H9 (cell line): ENCODE measurements around the gene TMEM270. TPM values are rescaled to one million over a fixed set of nuclear protein-coding genes. Genes with fewer than 3 reads are reported as not detected.

Source experiments
- DNase-seq: peaks from one replicate; pipeline ENCODE4 v3.0.0-alpha.2; 2017
- H2AFZ ChIP-seq: one replicate; pipeline ENCODE4 v1.6.1; 2013; ENCODE audit warnings: mild to moderate bottlenecking, low read length, control low read depth, moderate library complexity
- H2AK5ac ChIP-seq: 2 replicates; pipeline ENCODE4 v1.6.1; 2013; ENCODE audit warnings: low read length, control low read depth, mixed read lengths; ENCODE audit not compliant: insufficient read length
- H2BK120ac ChIP-seq: one replicate; pipeline ENCODE4 v1.6.1; 2013; ENCODE audit warnings: low read depth, mild to moderate bottlenecking, low read length, control low read depth, inconsistent platforms; ENCODE audit not compliant: poor library complexity, severe bottlenecking
- H2BK12ac ChIP-seq: 2 replicates; pipeline ENCODE4 v1.6.1; 2013; ENCODE audit warnings: low read length, control low read depth, mixed read lengths, low read depth; ENCODE audit not compliant: insufficient read length
- H2BK15ac ChIP-seq: 2 replicates; pipeline ENCODE4 v1.6.1; 2013; ENCODE audit warnings: low read depth, low read length, control low read depth
- H2BK20ac ChIP-seq: one replicate; pipeline ENCODE4 v1.6.1; 2013; ENCODE audit warnings: low read depth, mild to moderate bottlenecking, low read length, control low read depth, inconsistent platforms; ENCODE audit not compliant: poor library complexity, severe bottlenecking
- H2BK5ac ChIP-seq: 2 replicates; pipeline ENCODE4 v1.6.1; 2013; ENCODE audit warnings: low read length, control low read depth, mixed read lengths; ENCODE audit not compliant: insufficient read length
- H3K14ac ChIP-seq: 2 replicates; pipeline ENCODE4 v1.6.1; 2013; ENCODE audit warnings: low read length, control low read depth; ENCODE audit not compliant: insufficient read depth
- H3K18ac ChIP-seq: 2 replicates; pipeline ENCODE4 v1.6.1; 2013; ENCODE audit warnings: low read depth, mild to moderate bottlenecking, mixed read lengths, low read length, control low read depth; ENCODE audit not compliant: insufficient read length
- H3K23ac ChIP-seq: 2 replicates; pipeline ENCODE4 v1.6.1; 2013; ENCODE audit warnings: low read length, control low read depth, mixed read lengths, low read depth; ENCODE audit not compliant: insufficient read length
- H3K23me2 ChIP-seq: 2 replicates; pipeline ENCODE4 v1.6.1; 2013; ENCODE audit warnings: low read depth, mild to moderate bottlenecking, mixed read lengths, low read length, control low read depth; ENCODE audit not compliant: insufficient read length, poor library complexity, severe bottlenecking
- H3K27ac ChIP-seq: 2 replicates; pipeline ENCODE4 v1.5.1; 2013; ENCODE audit warnings: low read length, control low read depth, mixed read lengths, low read depth; ENCODE audit not compliant: insufficient read length
- H3K27me3 ChIP-seq: 2 replicates; pipeline ENCODE4 v1.6.1; 2013; ENCODE audit warnings: low read length, control low read depth, inconsistent platforms; ENCODE audit not compliant: insufficient read depth
- H3K4ac ChIP-seq: 2 replicates; pipeline ENCODE4 v1.6.1; 2013; ENCODE audit warnings: low read depth, mild to moderate bottlenecking, control low read depth, inconsistent platforms, low read length, moderate library complexity
- H3K4me1 ChIP-seq: 2 replicates; pipeline ENCODE4 v1.6.1; 2013; ENCODE audit warnings: low read length, control low read depth, inconsistent platforms; ENCODE audit not compliant: insufficient read depth
- H3K4me2 ChIP-seq: 2 replicates; pipeline ENCODE4 v1.6.1; 2013; ENCODE audit warnings: low read length, control low read depth, mixed read lengths; ENCODE audit not compliant: insufficient read length, insufficient read depth
- H3K56ac ChIP-seq: 2 replicates; pipeline ENCODE4 v1.6.1; 2013; ENCODE audit warnings: low read depth, mild to moderate bottlenecking, mixed read lengths, low read length, control low read depth; ENCODE audit not compliant: insufficient read length
- H3K79me1 ChIP-seq: 2 replicates; pipeline ENCODE4 v1.6.1; 2013; ENCODE audit warnings: low read depth, mild to moderate bottlenecking, moderate library complexity, low read length, control low read depth, inconsistent platforms; ENCODE audit not compliant: insufficient read depth, poor library complexity, severe bottlenecking
- H3K79me2 ChIP-seq: 2 replicates; pipeline ENCODE4 v1.6.1; 2013; ENCODE audit warnings: low read length, control low read depth, inconsistent platforms; ENCODE audit not compliant: insufficient read depth
- H3K9ac ChIP-seq: 2 replicates; pipeline ENCODE4 v1.6.1; 2013; ENCODE audit warnings: low read length, control low read depth, mixed read lengths; ENCODE audit not compliant: insufficient read length; ENCODE audit errors: extremely low read depth
- H3K9me3 ChIP-seq: one replicate; pipeline ENCODE4 v1.6.1; 2013; ENCODE audit warnings: low read depth, low read length, inconsistent platforms; ENCODE audit not compliant: control insufficient read depth
- H3T11ph ChIP-seq: one replicate; pipeline ENCODE4 v1.6.1; 2013; ENCODE audit warnings: mild to moderate bottlenecking, low read length, control low read depth, inconsistent platforms
- H4K20me1 ChIP-seq: one replicate; pipeline ENCODE4 v1.6.1; 2013; ENCODE audit not compliant: control insufficient read depth, insufficient read length, insufficient read depth
- H4K5ac ChIP-seq: 2 replicates; pipeline ENCODE4 v1.6.1; 2013; ENCODE audit warnings: low read depth, mild to moderate bottlenecking, mixed read lengths, low read length, control low read depth; ENCODE audit not compliant: insufficient read length
- H4K8ac ChIP-seq: replicated peaks from 2 replicates; pipeline ENCODE4 v1.6.1; 2013; ENCODE audit warnings: low read length, control low read depth, mixed read lengths, low read depth; ENCODE audit not compliant: insufficient read length
- H4K91ac ChIP-seq: 2 replicates; pipeline ENCODE4 v1.6.1; 2013; ENCODE audit warnings: low read depth, mild to moderate bottlenecking, moderate library complexity, mixed read lengths, low read length, control low read depth; ENCODE audit not compliant: insufficient read length
- H3K27ac Mint-ChIP-seq, 3 experiments: 2 replicates in 2 of 3; 3 replicates in 1 of 3; pipeline ENCODE4 v1.8.0; 2020 to 2021; ENCODE audit warnings: mixed read lengths in 3 of 3, mild to moderate bottlenecking in 1 of 3, moderate library complexity in 1 of 3
- H3K27me3 Mint-ChIP-seq: 2 replicates; pipeline ENCODE4 v1.8.0; 2021; ENCODE audit warnings: low read depth, mild to moderate bottlenecking, moderate library complexity, mixed read lengths
- H3K36me3 Mint-ChIP-seq, 3 experiments: 2 replicates in 2 of 3; 3 replicates in 1 of 3; pipeline ENCODE4 v1.8.0; 2020 to 2021; ENCODE audit warnings: low read depth in 3 of 3, mixed read lengths in 3 of 3; ENCODE audit not compliant: insufficient read depth in 1 of 3
- H3K4me1 Mint-ChIP-seq, 2 experiments: 2 replicates each; pipeline ENCODE4 v1.8.0; 2020; ENCODE audit warnings: mixed read lengths in 2 of 2
- H3K4me3 Mint-ChIP-seq, 2 experiments: 2 replicates in 1 of 2; 3 replicates in 1 of 2; pipeline ENCODE4 v1.8.0; 2020 to 2021; ENCODE audit warnings: mild to moderate bottlenecking in 2 of 2, mixed read lengths in 2 of 2, moderate library complexity in 1 of 2
- H3K9me3 Mint-ChIP-seq, 2 experiments: 2 replicates in 1 of 2; 3 replicates in 1 of 2; pipeline ENCODE4 v1.8.0; 2020; ENCODE audit warnings: mild to moderate bottlenecking in 2 of 2, mixed read lengths in 2 of 2, moderate library complexity in 1 of 2
- CTCF ChIP-seq: fragments of 200-600 bp; sonication (generic); conservative IDR thresholded peaks from 3 replicates; pipeline ENCODE4 v1.8.0; 2021; ENCODE audit warnings: antibody characterized with exemption, mild to moderate bottlenecking
- WGBS: extraction: QIAGEN DNeasy Blood & Tissue Kit; methylation state at CpG from one replicate; pipeline ENCODE4 v1.1.7; 2013; ENCODE audit warnings: missing lambda C conversion rate, low lambda C conversion rate, mixed read lengths; ENCODE audit not compliant: insufficient read length; ENCODE audit errors: extremely low coverage; 5-methylcytosine and 5-hydroxymethylcytosine counted together
- total RNA-seq: library from RNA; stranded (reverse); gene quantifications from 2 replicates; pipeline ENCODE4 v1.2.1, GENCODE V29; 2021

Gene TMEM270
- total RNA-seq, 1 experiment from 2014 or later, result not detected

- no peaks in the 10 kb centered on the region for H4K20me1 ChIP-seq
- no peak overlapping the region for H3K4me2 ChIP-seq
- no peak overlapping the region for H3T11ph ChIP-seq
- H3K4me1 Mint-ChIP-seq, result peaks cover 3 to 18% of the 10 kb centered on the region in 2 experiments; a peak in 3 of 4 replicates
- peaks cover 4 to 8% (median 7%) of the 10 kb centered on the region in 3 experiments; a peak in 4 of 7 replicates for H3K36me3 Mint-ChIP-seq
- no peak overlapping the region for H4K5ac ChIP-seq
- no peaks in the 10 kb centered on the region for H3K79me1 ChIP-seq
- H3K4me1 ChIP-seq, result no peaks in the 10 kb centered on the region
- no peak overlapping the region for H3K14ac ChIP-seq
- no peaks in the 10 kb centered on the region; the same call in 1 of the 2 replicates for H3K27me3 ChIP-seq
- peak overlapping the region in 1 of 3 experiments; percentile 27; a peak in 2 of 7 replicates for H3K27ac Mint-ChIP-seq
- no peak overlapping the region for H2BK20ac ChIP-seq
- no peak overlapping the region for H2AFZ ChIP-seq
- H3K23me2 ChIP-seq, result no peaks in the 10 kb centered on the region
- no peak overlapping the region for H4K91ac ChIP-seq
- H2BK15ac ChIP-seq, result no peak overlapping the region
- no peak overlapping the region for H2BK5ac ChIP-seq
- H3K18ac ChIP-seq, result no peak overlapping the region
- no peaks in the 10 kb centered on the region for H3K9me3 ChIP-seq
- peaks cover 7 to 9% of the 10 kb centered on the region in 2 experiments; a peak in 4 of 5 replicates for H3K9me3 Mint-ChIP-seq
- peak; percentile 47 for DNase-seq
- no peak overlapping the region for H4K8ac ChIP-seq
- H2BK120ac ChIP-seq, result no peak overlapping the region
- H3K79me2 ChIP-seq, result no peaks in the 10 kb centered on the region
- no peak overlapping the region for H3K27ac ChIP-seq
- H2AK5ac ChIP-seq, result no peak overlapping the region
- no peak overlapping the region for H3K23ac ChIP-seq
- H3K27me3 Mint-ChIP-seq, result peaks cover 9% of the 10 kb centered on the region
- H3K4ac ChIP-seq, result no peak overlapping the region
- H3K4me3 Mint-ChIP-seq, result no peak overlapping the region
- H2BK12ac ChIP-seq, result no peak overlapping the region
- no CpG with 5 or more reads among the region's 16 CpGs for WGBS
- H3K9ac ChIP-seq, result no peak overlapping the region
- H3K56ac ChIP-seq, result no peak overlapping the region
- TF ChIP-seq CTCF, result peak; percentile 33; the same call in 2 of the 3 replicates
Measured at GRCh38 chr7:73891178-73891885, 30.4 kb downstream of the TMEM270 start.
